Measurements from ENCODE around the gene PITPNM1.

PITPNM1 gene

GRCh38 chr11:67506426-67507051, 1.4 kb upstream of the PITPNM1 start:
- no peak overlapping the region for H3K4me3 ChIP-seq (ENCODE audit: low read depth, low read length)
- peak; percentile 11 for DNase-seq (ENCODE audit: low read depth)
- TF ChIP-seq MAX (IDR thresholded peaks at IDR 0.05; ENCODE audit: low read depth, low read length) (no peak), MYC (IDR thresholded peaks at IDR 0.05; ENCODE audit: low read depth, low read length) (no peak), CTCF (IDR thresholded peaks at IDR 0.05; ENCODE audit: low read depth, low read length) (no peak)

GRCh38 chr11:67505605-67506396, 638 bp upstream of the PITPNM1 start:
- H3K4me3 ChIP-seq (ENCODE audit: low read depth, low read length): peak overlapping the region; percentile 57
- DNase-seq (ENCODE audit: low read depth): peak; percentile 95

GRCh38 chr11:67504005-67504949, 886 bp downstream of the PITPNM1 start:
- DNase-seq (ENCODE audit: low read depth): peak; percentile 70
- TF ChIP-seq MAX (IDR thresholded peaks at IDR 0.05; ENCODE audit: low read depth, low read length) (no peak), CTCF (IDR thresholded peaks at IDR 0.05; ENCODE audit: low read depth, low read length) (no peak), POLR2A (IDR thresholded peaks at IDR 0.05; ENCODE audit: extremely low read depth, insufficient read length) (no peak), MYC (IDR thresholded peaks at IDR 0.05; ENCODE audit: low read depth, low read length) (no peak)
- H3K4me3 ChIP-seq (ENCODE audit: low read depth, low read length): peak overlapping the region; percentile 81

More at GRCh38 chr11:67505605-67506396, 638 bp upstream of the PITPNM1 start:
- TF ChIP-seq MAX (IDR thresholded peaks at IDR 0.05; ENCODE audit: low read depth, low read length) (peak; percentile 62; the same call in 1 of the 2 replicates), CTCF (IDR thresholded peaks at IDR 0.05; ENCODE audit: low read depth, low read length) (peak; percentile 96), MYC (IDR thresholded peaks at IDR 0.05; ENCODE audit: low read depth, low read length) (peak; percentile 83), POLR2A (IDR thresholded peaks at IDR 0.05; ENCODE audit: extremely low read depth, insufficient read length) (no peak)

- DNase-seq (ENCODE audit: low read depth): peak; percentile 8
- peak overlapping the region; percentile 21 for H3K4me3 ChIP-seq (ENCODE audit: low read depth, low read length)
- TF ChIP-seq CTCF (IDR thresholded peaks at IDR 0.05; ENCODE audit: low read depth, low read length) (no peak), MYC (IDR thresholded peaks at IDR 0.05; ENCODE audit: low read depth, low read length) (no peak), MAX (IDR thresholded peaks at IDR 0.05; ENCODE audit: low read depth, low read length) (no peak), POLR2A (IDR thresholded peaks at IDR 0.05; ENCODE audit: extremely low read depth, insufficient read length) (no peak)
Observed at GRCh38 chr11:67503119-67504004, 1.8 kb downstream of the PITPNM1 start.
